ENCODE data around the gene DNAH1.

- TF ChIP-seq POLR2A (IDR thresholded peaks at IDR 0.05) (no peak), CTCF (IDR thresholded peaks at IDR 0.05 in 8 of 11, conservative IDR thresholded peaks at IDR 0.05 in 3 of 11) (no peak), POLR2AphosphoS5 (IDR thresholded peaks at IDR 0.05) (peak; percentile 17 to 73 (median 60))
Measured at GRCh38 chr3:52437326-52438103, 121.4 kb downstream of the DNAH1 start.
